Loucy (cell line): ENCODE data around the gene NR2F1.

Experiments used
- EZH2phosphoT487 ChIP-seq: fragments of 200-600 bp; IDR thresholded peaks from 2 replicates; pipeline ENCODE4 v1.6.1; 2018; ENCODE audit warnings: antibody characterized with exemption, mild to moderate bottlenecking, moderate library complexity, borderline replicate concordance
- TF ChIP-seq, protein P1 (sequence below): fragments of 200-600 bp; sonication (generic); conservative IDR thresholded peaks from 2 replicates; pipeline ENCODE4 v1.5.1; 2014; ENCODE audit warnings: mild to moderate bottlenecking, antibody characterized with exemption, low read length

DNA sequence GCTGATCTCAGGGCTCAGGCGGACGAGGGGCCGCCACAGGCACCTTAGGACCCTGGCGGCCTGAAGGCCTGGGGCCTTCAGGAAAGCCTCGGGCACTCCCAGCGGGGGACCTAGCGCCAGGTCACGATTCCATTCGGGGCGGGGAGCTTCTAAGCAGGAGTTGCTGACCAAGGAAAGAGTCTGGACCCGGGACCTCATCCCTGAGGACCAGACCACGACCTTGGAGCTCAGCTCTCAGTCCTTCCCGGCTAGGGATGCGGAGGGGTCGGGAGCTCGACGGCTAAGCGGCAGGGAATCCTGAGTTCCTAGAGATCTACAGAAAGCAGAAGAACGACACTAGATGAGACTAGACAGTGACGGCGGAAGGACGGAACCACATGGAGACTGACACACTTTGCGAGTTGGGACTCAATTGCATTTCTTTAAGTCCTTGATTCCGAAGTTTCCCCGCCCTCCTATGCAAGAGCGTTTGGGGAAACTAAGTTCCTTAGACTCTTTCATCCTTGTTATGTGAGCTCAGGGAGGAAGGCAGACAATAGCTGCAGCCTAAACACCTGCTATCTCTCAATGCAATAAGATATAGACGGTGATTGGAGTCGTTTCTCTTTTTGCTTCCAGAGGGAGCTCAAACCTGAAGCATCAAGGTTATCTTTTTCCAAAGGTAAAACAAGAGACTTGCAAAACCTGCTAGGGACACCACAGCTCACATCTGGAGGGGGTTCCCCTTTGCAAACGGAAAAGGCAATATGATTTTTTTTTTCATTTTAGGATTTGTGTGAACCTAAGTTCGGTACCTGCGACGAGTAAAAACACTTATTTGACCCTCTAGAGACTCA, 11.7 kb upstream of the NR2F1 start:
- TF ChIP-seq, protein P1, sequence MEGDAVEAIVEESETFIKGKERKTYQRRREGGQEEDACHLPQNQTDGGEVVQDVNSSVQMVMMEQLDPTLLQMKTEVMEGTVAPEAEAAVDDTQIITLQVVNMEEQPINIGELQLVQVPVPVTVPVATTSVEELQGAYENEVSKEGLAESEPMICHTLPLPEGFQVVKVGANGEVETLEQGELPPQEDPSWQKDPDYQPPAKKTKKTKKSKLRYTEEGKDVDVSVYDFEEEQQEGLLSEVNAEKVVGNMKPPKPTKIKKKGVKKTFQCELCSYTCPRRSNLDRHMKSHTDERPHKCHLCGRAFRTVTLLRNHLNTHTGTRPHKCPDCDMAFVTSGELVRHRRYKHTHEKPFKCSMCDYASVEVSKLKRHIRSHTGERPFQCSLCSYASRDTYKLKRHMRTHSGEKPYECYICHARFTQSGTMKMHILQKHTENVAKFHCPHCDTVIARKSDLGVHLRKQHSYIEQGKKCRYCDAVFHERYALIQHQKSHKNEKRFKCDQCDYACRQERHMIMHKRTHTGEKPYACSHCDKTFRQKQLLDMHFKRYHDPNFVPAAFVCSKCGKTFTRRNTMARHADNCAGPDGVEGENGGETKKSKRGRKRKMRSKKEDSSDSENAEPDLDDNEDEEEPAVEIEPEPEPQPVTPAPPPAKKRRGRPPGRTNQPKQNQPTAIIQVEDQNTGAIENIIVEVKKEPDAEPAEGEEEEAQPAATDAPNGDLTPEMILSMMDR, result no peak
- TF ChIP-seq EZH2phosphoT487, result no peak
